ENCODE data around the gene TMEM87A. TPM values are rescaled to one million over a fixed set of nuclear protein-coding genes. Genes with fewer than 3 reads are reported as not detected.
A peak's percentile ranks its signal among the peaks of the same experiment; 100 is the strongest.

The TMEM87A gene
- total and polyA plus RNA-seq, 12 donors: 10.3 to 25.9 (median 20.2) TPM

- Histone ChIP-seq H3K4me1 (peaks cover 0 to 6% (median 0%) of the 10 kb centered on the region in 9 donors), H3K27ac (no peak overlapping the region), H3K4me3 (no peak overlapping the region), H3K27me3 (no peaks in the 10 kb centered on the region), H3K9me3 (peaks cover 0 to 4% (median 0%) of the 10 kb centered on the region in 11 donors), H3K36me3 (peaks cover 0 to 83% (median 47%) of the 10 kb centered on the region in 9 donors)
- WGBS, 2 donors: 87% methylated on average over 8 of the region's 8 CpGs
- no peak for DNase-seq
- intact Hi-C loops (cut with DNase I): no loop called here
- no peak for ATAC-seq
- no peak for TF ChIP-seq CTCF (IDR thresholded peaks at IDR 0.05)
Observed at GRCh38 chr15:42191610-42192346, 81.5 kb downstream of the TMEM87A start.

GRCh38 chr15:42190370-42190769, 82.9 kb downstream of the TMEM87A start:
- 97 to 99% methylated on average over 2 of the region's 2 CpGs for WGBS, 2 donors
- H3K27ac ChIP-seq: no peak overlapping the region
- H3K9me3 ChIP-seq: no peaks in the 10 kb centered on the region
- no peak for TF ChIP-seq CTCF (IDR thresholded peaks at IDR 0.05)
- H3K4me1 ChIP-seq: peaks cover 0 to 6% (median 0%) of the 10 kb centered on the region in 9 donors
- H3K36me3 ChIP-seq: peaks cover 0 to 94% (median 58%) of the 10 kb centered on the region in 9 donors
- H3K27me3 ChIP-seq: no peaks in the 10 kb centered on the region
- intact Hi-C loops (cut with DNase I): no loop called here
- ATAC-seq (no peak), DNase-seq (no peak)
- no peak overlapping the region for H3K4me3 ChIP-seq

GRCh38 chr15:42185801-42186200, 87.4 kb downstream of the TMEM87A start:
- intact Hi-C loops (cut with DNase I): no loop called here
- no peak overlapping the region for H3K27ac ChIP-seq
- no peak for DNase-seq
- H3K4me1 ChIP-seq: peaks cover 0 to 23% (median 0%) of the 10 kb centered on the region in 9 donors
- 98 to 100% methylated on average over 1 of the region's 1 CpG for WGBS, 2 donors
- H3K27me3 ChIP-seq: no peaks in the 10 kb centered on the region
- TF ChIP-seq CTCF (IDR thresholded peaks at IDR 0.05): no peak
- H3K9me3 ChIP-seq: no peaks in the 10 kb centered on the region
- H3K36me3 ChIP-seq: peaks cover 0 to 100% (median 75%) of the 10 kb centered on the region in 9 donors
- ATAC-seq: no peak
- H3K4me3 ChIP-seq: no peak overlapping the region

GRCh38 chr15:42184736-42185135, 88.5 kb downstream of the TMEM87A start:
- Histone ChIP-seq H3K27me3 (no peaks in the 10 kb centered on the region), H3K9me3 (no peaks in the 10 kb centered on the region), H3K4me1 (peaks cover 0 to 23% (median 0%) of the 10 kb centered on the region in 9 donors), H3K4me3 (no peak overlapping the region), H3K36me3 (peaks cover 0 to 100% (median 68%) of the 10 kb centered on the region in 9 donors), H3K27ac (peak overlapping the region in 1 of 10 donors; percentile 16)
- DNase-seq: no peak
- TF ChIP-seq CTCF (IDR thresholded peaks at IDR 0.05): no peak
- ATAC-seq: no peak
- intact Hi-C loops (cut with DNase I): no loop called here
- 94 to 98% methylated on average over 4 of the region's 4 CpGs for WGBS, 2 donors

All from heart right ventricle (tissue), 16 donors.